IPS-18c (cell line): ENCODE results near the gene SPINK4.

Experiments used
- H3K4me3 ChIP-seq: 2 replicates; pipeline ENCODE4 v1.7.0; 2013; ENCODE audit warnings: low read depth, mild to moderate bottlenecking, low read length, moderate library complexity; ENCODE audit not compliant: insufficient read depth
- H3K9me3 ChIP-seq: one replicate; pipeline ENCODE4 v1.6.1; 2013; ENCODE audit warnings: mild to moderate bottlenecking, low read length, moderate library complexity; ENCODE audit not compliant: control insufficient read depth, insufficient read depth

Gene SPINK4

DNA sequence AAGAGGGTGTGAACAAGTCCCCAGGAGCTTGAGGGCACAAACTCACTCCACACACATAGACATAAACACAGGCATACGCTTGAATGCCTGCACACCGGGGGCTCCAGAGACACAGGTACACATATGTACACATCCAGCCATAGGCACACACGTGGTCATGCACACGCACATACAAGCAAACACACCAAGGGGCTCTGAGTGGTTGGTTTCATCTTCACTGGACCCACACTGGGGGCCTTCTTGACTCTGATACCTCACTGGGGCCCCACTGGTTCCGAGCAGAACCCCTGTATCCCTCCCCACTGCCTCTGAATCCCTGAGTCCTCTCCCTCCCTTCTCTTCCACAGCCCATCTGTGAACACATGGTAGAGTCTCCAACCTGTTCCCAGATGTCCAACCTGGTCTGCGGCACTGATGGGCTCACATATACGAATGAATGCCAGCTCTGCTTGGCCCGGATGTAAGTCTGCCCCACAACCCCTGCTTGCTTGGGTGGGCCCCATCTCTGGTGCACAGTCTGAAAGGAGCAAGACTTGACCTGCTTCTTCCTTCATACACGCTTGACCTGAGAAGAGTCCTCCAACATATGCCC is 6.4 kb downstream of the SPINK4 start:
- H3K4me3 ChIP-seq = no peak overlapping the region
- H3K9me3 ChIP-seq = no peaks in the 10 kb centered on the region

DNA sequence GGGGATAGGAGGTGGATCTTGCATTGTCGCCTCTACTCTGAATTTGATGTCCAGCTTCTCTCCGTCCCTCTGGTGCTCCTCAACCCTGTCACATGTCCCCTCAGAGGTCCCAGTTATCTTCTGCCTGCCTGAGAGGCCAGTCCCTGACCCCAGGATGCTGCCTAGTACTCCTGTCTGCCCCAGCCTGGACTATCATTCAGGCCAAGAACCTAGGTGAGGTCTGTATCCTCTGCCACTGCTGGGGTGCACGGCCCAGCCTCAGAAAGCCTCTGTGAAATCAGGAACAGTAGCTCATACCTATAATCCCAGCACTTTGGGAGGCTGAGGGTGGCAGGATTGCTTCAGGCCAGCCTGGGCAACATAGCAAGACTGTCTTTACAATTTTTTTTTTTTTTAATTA is 8.6 kb downstream of the SPINK4 start:
- Histone ChIP-seq H3K9me3 (no peaks in the 10 kb centered on the region), H3K4me3 (no peak overlapping the region)

DNA sequence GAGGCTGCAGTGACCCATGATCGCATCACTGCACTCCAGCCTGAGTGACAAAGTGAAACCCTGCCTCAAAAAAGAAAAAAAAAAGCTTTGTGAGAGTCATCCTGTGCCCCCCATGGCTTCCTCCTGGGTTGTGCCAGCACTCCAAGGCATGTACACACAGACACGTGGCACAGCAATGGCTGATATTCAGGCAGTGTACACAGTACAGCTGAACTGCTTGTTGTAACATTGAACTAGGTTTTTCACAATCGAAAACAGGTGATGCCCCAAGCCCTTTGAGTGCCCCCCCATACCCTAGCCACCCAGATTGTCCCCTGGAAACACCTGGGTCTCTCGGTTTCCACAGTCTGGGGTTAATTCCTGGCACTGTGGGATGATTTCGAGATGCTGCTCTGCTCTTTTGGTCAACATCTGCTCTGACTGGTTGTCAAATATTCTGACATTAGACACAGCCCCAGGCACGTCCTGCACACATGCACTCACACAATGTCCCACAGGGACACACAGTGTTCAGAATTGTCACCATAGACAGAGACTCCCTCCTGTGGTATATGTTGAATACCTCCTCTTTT is 9.2 kb downstream of the SPINK4 start:
- no peak overlapping the region for H3K4me3 ChIP-seq
- no peaks in the 10 kb centered on the region for H3K9me3 ChIP-seq

DNA sequence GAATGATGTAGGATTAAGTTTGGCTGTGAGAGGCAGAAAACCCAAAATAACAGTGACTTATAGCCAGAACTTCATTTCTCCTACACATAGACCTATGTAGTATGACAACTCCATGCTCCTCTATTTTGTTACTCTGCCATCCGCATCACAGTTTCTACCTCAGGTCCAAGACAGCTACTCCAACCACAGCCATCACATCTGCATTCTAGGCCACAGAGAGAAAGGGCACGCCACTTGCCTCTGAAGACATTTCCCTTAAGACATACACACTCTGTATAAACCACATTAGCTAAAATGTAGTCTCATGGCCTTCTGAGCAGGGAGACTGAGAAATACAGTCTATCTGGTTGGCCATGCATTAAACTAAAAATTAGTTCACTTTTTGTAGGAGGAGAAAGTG is 10.0 kb downstream of the SPINK4 start:
- no peaks in the 10 kb centered on the region for H3K9me3 ChIP-seq
- H3K4me3 ChIP-seq = no peak overlapping the region

DNA sequence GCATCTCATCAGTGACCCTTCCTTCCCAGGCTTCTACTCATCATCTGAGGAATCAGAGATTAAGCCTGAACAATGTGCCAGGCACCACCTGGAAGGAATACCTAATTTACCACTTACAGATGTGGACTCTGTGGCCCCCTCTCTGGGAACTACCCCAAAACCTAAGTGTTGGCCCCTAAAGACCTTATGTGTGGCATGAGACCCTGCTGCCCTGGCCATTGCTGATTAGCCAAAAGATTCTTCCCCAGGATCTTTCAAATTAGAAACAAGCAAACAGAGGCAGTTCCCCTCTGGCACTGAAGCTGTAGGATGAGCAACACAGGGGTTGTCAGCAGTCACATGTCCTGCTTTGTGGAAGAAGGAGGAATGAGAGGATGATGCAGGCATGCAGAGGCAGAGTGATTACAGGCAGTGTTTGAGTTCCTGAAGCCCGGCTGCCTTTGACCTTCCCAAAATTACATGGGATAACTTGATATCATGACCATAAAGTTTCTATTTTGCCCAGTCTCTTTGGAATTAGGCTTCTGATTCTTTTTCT is 10.6 kb downstream of the SPINK4 start:
- no peak overlapping the region for H3K4me3 ChIP-seq
- no peaks in the 10 kb centered on the region for H3K9me3 ChIP-seq

DNA sequence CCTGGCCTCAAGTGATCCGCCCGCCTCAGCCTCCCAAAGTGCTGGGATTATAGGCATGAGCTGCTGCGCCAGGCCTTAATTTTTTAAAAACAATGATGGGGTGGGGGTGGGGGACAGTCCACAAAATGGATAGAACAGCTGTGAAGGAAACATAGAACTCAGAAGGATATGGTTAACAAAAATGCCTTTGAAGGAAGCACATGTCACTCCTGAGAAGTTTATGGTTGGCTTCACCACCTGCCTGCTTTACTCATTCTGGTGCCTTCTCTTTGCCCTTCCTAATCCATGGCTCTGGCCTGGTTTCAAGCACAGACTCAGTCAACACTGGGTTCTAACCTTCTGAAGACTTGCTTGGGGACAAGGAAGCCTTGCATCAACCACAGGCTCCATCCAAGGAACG is 14.2 kb downstream of the SPINK4 start:
- no peak overlapping the region for H3K4me3 ChIP-seq
- no peaks in the 10 kb centered on the region for H3K9me3 ChIP-seq

DNA sequence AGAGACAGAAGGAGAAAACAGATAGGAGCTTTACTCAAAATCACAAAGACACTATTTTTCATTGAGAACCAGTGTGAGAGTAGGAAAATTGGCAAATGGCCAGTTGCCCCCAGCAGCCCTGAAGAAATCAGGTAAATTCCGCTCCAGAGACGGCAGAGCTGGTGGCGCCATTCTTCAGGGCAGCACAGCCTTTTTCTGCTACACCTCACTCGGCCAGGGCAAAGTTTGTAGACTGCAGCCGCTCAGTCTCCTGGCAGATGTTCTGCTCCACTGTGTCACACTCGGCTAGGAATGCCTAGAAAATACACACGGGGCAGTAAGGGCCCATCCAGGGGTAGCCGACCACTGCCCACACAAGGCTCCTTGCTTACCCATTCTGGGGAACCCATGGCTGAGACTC is 15.0 kb downstream of the SPINK4 start:
- H3K9me3 ChIP-seq = no peaks in the 10 kb centered on the region
- H3K4me3 ChIP-seq = no peak overlapping the region

DNA sequence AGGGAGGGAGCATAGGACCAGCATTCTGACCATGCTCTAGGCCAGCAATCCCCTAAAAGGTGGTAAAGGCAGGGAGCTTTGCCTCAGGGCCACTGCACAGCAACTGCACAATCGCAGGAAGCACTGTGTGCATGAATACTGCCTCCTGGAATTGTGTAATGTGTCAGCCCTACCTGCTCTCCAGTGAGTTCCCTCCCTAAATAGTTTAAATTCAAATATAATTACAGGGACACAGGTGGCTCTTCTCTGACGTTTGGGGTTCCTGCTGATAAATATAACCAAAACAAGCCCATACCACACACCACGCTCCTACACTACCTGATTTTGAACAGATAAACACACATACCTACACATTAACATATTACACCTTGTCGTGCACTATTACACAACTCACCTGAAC is 15.5 kb downstream of the SPINK4 start:
- Histone ChIP-seq H3K4me3 (no peak overlapping the region), H3K9me3 (no peaks in the 10 kb centered on the region)

DNA sequence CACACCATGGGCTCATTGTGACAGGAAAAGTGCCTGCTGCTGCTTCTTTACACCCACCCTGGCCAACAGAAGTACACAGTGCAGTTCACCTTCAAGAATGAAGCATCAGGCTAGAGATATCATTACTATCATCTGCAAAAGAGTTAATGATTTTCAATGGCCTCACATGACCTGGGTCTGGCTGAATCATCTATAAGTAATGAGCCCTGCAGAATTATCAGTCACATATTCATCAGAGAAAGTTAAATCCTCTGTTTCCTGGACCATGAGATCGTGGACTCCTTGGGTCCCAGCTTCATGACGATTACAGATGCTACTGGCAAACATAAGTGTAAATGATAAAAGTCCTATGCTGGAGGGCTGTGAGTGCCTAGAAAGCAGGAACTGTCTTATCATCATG is 16.3 kb downstream of the SPINK4 start:
- H3K9me3 ChIP-seq = no peaks in the 10 kb centered on the region

DNA sequence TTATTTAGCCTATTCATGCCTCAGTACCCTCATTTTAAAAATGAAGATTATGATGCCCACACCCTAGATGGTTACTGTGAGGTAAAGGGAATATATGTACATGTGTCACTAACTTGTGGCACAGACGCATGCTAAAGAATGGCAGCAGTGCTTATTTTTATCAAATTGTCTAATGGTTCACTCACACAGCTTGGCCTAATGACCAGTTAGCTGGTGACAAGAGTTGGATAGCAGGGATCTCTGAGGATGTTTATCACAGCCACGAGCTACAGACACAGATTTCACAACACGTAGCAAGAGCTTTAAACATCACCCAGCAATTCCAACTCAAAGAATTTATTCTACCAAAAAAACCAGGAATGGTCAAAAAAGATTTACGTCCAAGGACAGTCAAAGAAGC is 17.3 kb downstream of the SPINK4 start:
- H3K4me3 ChIP-seq = no peak overlapping the region
- H3K9me3 ChIP-seq = no peaks in the 10 kb centered on the region

More for the DNA sequence above, 16.3 kb downstream of the SPINK4 start:
- no peak overlapping the region for H3K4me3 ChIP-seq

DNA sequence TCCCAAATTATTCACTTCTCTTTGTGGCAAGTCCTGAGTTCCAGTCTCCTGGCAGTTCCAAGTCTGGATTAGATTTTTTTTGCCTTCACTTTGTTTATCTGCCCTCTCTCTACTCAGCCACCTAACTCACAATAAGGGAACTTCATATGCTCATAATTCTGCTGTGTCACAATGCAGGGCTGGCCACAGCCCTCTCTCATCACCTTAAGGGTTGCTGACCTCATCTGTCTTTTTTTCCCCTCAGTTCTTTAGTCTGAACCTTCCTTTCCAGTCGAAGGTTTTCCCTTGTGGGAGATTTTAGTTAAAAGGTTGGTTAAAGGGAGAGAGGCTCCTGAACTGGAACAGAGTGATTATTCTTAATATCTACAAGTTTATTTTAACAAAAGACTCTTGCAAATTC is 20.4 kb downstream of the SPINK4 start:
- Histone ChIP-seq H3K9me3 (no peaks in the 10 kb centered on the region), H3K4me3 (no peak overlapping the region)

DNA sequence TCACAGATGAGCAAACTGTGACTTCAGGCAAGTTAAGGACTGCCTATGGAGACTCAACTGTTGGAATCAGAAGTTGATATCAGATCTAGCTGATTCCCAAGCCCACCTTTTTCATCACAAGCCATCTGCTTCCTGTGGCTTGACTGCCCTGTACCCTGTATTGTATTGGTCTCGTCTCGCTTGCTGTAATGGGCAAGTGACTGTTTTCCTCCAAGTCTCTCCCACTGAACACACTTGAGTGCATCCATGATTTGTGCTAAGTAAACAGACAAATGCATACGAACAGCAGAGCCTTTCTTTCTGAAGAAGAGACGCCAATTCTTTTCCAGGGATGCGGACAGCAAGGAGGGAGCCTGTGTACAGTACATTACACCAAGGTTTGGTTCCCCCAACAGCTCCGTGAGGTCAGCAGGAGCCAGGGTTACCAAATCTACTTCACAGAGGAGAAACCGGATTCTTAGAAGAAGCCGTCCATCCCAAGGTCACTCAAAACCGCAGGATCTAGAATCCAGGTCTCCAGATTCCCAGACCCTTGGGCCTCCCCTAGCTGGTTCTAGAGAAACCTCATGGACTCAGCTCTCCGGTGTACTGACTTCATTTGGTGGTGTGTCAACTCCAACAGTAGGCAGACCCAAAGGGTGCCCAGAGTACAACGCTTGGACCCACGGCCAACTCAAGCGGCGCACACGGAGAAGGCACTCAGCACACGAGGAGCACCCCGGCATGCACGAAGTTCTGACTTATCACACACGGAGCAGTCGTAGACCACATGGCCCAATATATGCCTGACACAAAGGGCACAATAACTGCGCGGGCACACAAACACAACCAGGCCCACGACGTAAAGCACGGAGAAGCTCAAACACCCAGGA is 23.4 kb downstream of the SPINK4 start:
- no peaks in the 10 kb centered on the region for H3K9me3 ChIP-seq
- H3K4me3 ChIP-seq = peak overlapping the region; percentile 96

DNA sequence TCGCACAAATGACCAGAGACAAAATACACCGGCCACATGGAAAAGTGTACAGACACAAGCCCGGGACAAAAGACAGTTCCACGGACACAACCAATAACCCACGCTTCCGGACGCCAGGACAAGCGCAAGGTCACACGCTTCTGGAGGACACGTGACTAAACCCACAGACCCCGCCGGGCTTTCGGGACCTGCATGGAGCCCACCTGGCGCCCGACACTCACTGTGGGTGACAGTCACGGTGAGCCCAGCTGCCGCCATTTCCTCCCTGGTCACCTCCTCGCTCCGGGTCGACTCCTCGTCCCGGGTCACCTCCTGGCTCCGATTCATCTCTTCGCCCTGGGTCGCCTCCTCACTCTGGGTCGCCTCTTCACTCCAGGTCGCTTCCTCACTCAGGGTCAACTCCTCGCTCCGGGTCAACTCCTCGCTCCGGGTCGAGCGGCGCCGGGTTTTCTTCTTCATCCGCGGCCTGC is 24.1 kb downstream of the SPINK4 start:
- Histone ChIP-seq H3K4me3 (peak overlapping the region; percentile 96), H3K9me3 (no peaks in the 10 kb centered on the region)

DNA sequence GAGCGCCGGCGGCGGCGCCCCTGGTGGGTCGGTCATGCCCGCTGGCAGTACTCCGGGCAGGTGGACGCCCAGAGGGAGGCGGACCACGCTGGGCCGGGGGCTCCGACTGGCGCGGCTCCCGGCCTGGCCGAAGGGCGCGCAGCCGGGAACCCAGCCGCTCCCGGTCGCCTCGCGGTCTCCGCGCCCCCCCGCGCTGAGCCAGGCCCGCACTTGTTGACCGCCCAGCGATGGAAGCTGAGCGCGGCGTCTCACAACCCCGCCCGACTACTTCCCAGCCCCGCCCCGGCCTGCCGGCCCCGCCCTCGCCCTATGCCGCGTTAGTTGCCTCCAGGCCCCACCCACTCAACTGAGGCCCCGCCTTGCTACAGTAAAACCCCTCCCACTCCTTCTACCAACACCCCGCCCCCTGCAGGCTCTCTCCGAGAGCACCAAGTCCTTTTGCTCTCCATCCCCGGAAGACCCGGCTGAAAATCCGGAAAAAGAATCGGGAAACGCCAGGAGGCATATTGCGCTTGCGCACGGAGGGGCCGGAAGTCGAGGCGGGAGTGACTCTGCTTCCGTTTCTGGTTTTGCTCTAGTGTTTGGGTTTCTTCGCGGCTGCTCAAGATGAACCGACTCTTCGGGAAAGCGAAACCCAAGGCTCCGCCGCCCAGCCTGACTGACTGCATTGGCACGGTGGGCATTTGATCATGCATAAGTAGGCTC is 24.7 kb downstream of the SPINK4 start, which contains the start of the genes BAG1 and CHMP5:
Gene BAG1, minus strand, starts transcription at position 236 of the 705 bp plus-strand sequence.
Gene CHMP5, plus strand, starts transcription at position 577 of the 705 bp plus-strand sequence. Its CDS starts 30 bp downstream, at position 607.
- Histone ChIP-seq H3K4me3 (peak within 1 kb of the TSS; percentile 96), H3K9me3 (no peaks in the 10 kb centered on the region)

DNA sequence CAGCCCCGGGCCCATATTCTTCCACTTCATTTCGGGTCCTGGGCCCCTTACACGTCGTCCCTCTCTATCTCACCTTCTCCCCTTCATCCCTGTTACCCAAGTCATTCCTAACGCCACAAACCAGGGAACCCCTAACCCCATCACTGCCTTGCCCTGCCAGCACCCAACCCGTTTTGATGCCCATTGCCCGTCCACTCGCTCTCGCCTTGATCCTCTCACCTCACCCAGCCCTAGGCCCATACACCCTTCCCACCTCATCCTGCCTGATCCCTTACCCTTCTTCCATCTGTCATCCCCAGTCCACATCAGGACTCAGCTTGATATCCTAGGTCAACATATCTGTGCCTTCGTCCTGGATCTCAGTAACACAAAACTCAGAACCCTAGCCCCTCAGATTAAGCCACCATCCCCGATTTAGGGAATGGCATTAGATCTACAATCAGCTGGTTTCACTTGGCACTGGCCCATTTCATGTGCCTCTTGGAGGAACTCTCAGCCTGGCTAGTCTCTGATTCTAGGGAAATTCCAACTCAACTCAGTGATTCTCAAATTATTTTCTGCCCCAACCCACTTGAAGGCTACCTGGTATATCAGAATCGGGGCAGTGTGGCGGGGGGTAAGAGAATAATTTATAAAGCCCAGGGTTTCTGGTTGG is 25.4 kb downstream of the SPINK4 start:
- H3K9me3 ChIP-seq = no peaks in the 10 kb centered on the region
- peak overlapping the region; percentile 87 for H3K4me3 ChIP-seq

DNA sequence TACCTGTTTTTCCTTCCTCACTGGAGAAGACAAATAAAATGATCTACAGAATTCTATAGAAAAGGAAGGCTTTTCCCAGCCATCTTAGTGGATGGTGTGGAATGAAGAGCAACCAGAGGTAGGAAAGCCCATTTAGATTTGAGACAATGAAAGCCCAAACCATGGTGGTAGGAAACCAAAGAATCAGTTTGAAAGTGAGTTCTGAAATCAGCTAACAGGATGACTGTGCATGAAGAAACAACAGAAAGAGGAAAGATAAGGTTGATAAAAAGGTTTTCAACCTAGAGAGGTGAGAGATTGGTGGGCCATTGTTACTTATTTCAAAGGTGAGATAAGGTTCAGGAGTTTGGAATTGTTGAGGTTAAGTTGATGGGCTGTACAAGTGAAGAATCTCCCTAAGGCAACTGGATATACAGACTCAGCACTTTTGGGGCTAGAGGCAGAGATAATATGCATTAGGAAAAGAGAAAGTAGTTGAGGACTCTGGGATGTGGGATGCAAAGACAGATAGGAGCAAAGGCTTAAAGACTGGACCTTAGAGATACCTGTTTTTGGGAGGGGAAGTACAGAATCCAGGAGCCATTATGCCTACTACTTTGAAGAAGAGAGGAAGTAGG is 27.3 kb downstream of the SPINK4 start:
- no peak overlapping the region for H3K4me3 ChIP-seq
- H3K9me3 ChIP-seq = no peaks in the 10 kb centered on the region
